HG02938 (cell line): ENCODE data around the gene MDFI.

Experiments used
- ATAC-seq: cut with Tn5 transposase; IDR thresholded peaks from one replicate; pipeline ENCODE4 v1.9.1; 2021; ENCODE audit warnings: mild to moderate bottlenecking, moderate library complexity; ENCODE audit not compliant: unreplicated experiment

Gene MDFI

GRCh38 chr6:41684311-41685180, 46.3 kb downstream of the MDFI start:
- no peak for ATAC-seq

GRCh38 chr6:41685641-41686380, 47.5 kb downstream of the MDFI start:
- no peak for ATAC-seq

- ATAC-seq = no peak
Observed at GRCh38 chr6:41687501-41688175, 49.4 kb downstream of the MDFI start.

- no peak for ATAC-seq
Observed at GRCh38 chr6:41688256-41688965, 50.1 kb downstream of the MDFI start.

- no peak for ATAC-seq
Observed at GRCh38 chr6:41689171-41690008, 51.1 kb downstream of the MDFI start.

- no peak for ATAC-seq
Observed at GRCh38 chr6:41690541-41691330, 52.5 kb downstream of the MDFI start.

GRCh38 chr6:41691426-41692079, 53.3 kb downstream of the MDFI start:
- ATAC-seq = no peak

GRCh38 chr6:41692080-41692675, 53.9 kb downstream of the MDFI start:
- no peak for ATAC-seq

GRCh38 chr6:41692730-41693129, 54.5 kb downstream of the MDFI start:
- ATAC-seq = no peak

GRCh38 chr6:41693281-41694240, 55.3 kb downstream of the MDFI start:
- no peak for ATAC-seq

GRCh38 chr6:41694815-41695526, 56.7 kb downstream of the MDFI start:
- no peak for ATAC-seq

GRCh38 chr6:41695825-41696224, 57.6 kb downstream of the MDFI start:
- ATAC-seq = no peak

GRCh38 chr6:41696788-41697187, 58.5 kb downstream of the MDFI start:
- no peak for ATAC-seq

- ATAC-seq = no peak
Observed at GRCh38 chr6:41697861-41698781, 59.9 kb downstream of the MDFI start.

GRCh38 chr6:41699063-41699462, 60.8 kb downstream of the MDFI start:
- ATAC-seq = no peak
